ENCODE data around the gene SYNGR3. TPM values are rescaled to one million over a fixed set of nuclear protein-coding genes. Genes with fewer than 3 reads are reported as not detected.
A peak's percentile ranks its signal among the peaks of the same experiment; 100 is the strongest.

SYNGR3 gene
- total RNA-seq, 1 experiment from 2014 or later = 15.2 TPM

- intact Hi-C loops (cut with micrococcal nuclease; ENCODE audit: unreplicated experiment) = no loop called here
Measured at GRCh38 chr16:1980770-1981087, 9.0 kb upstream of the SYNGR3 start.

GRCh38 chr16:1981398-1981836, 8.4 kb upstream of the SYNGR3 start, which contains the start of gene NOXO1:
TSS of gene NOXO1 (minus strand) at chr16:1981469. CDS start at chr16:1981179, 290 bp downstream.
- ChIA-PET POLR2A (interaction anchor here (1.2 kb wide), 1 partner anchor 17 kb away, joined by 5 read pairs; the partner anchor contains the start of gene RPS2), CTCF (interaction anchor here (0.6 kb wide), 1 partner anchor 158 kb away, joined by 13 read pairs; no protein-coding TSS in a partner anchor)
- intact Hi-C loops (cut with micrococcal nuclease; ENCODE audit: unreplicated experiment) = no loop called here
- Histone ChIP-seq H3K4me1 (ENCODE audit: control insufficient read depth, insufficient read depth, low read length) (peaks cover 46% of the 10 kb centered on the region), H3K9me3 (ENCODE audit: control insufficient read depth, insufficient read depth, low read depth, low read length) (no peaks in the 10 kb centered on the region), H3K36me3 (ENCODE audit: control insufficient read depth, insufficient read depth, low read length) (peaks cover 9% of the 10 kb centered on the region; the same call in 1 of the 2 replicates), H3K27ac (ENCODE audit: low read length) (peak within 1 kb of the TSS; percentile 62), H3K27me3 (ENCODE audit: control insufficient read depth, insufficient read depth, low read length) (no peaks in the 10 kb centered on the region), H3K4me3 (ENCODE audit: low read depth in 2 of 2, low read length in 2 of 2) (no peak within 1 kb of the TSS)
- TF ChIP-seq TCF7L2 (IDR thresholded peaks at IDR 0.05; ENCODE audit: low read depth, low read length) = no peak
- no peak for TF ChIP-seq SIN3A (IDR thresholded peaks at IDR 0.05; ENCODE audit: borderline replicate concordance, insufficient read depth, low read depth, low read length)
- BruUV-seq (replicated peaks) = no TSS peak
- ATAC-seq (no peak), DNase-seq (ENCODE audit: low read depth, low spot score) (no peak)
- in situ Hi-C loops (cut with HindIII; ENCODE audit: low pct_unique_long_range_greater_than_20kb, low sequenced_read_pairs) = no loop called here

More at GRCh38 chr16:1980770-1981087, 9.0 kb upstream of the SYNGR3 start:
- DNase-seq (ENCODE audit: low read depth, low spot score) = no peak
- no peak for ATAC-seq
- no peak overlapping the region for H3K4me3 ChIP-seq (ENCODE audit: low read depth in 2 of 2, low read length in 2 of 2)
- peaks cover 45% of the 10 kb centered on the region for H3K4me1 ChIP-seq (ENCODE audit: control insufficient read depth, insufficient read depth, low read length)
- ChIA-PET POLR2A (no interaction called here), CTCF (no interaction called here)
- no peaks in the 10 kb centered on the region for H3K9me3 ChIP-seq (ENCODE audit: control insufficient read depth, insufficient read depth, low read depth, low read length)
- in situ Hi-C loops (cut with HindIII; ENCODE audit: low pct_unique_long_range_greater_than_20kb, low sequenced_read_pairs) = no loop called here
- H3K27me3 ChIP-seq (ENCODE audit: control insufficient read depth, insufficient read depth, low read length) = no peaks in the 10 kb centered on the region
- TF ChIP-seq REST (IDR thresholded peaks at IDR 0.05; ENCODE audit: insufficient read depth in 1 of 2, low read depth in 2 of 2, low read length in 1 of 2) (no peak), POLR2AphosphoS5 (IDR thresholded peaks at IDR 0.05; ENCODE audit: low read depth, low read length) (no peak), TCF7L2 (IDR thresholded peaks at IDR 0.05; ENCODE audit: low read depth, low read length) (no peak), SIN3A (IDR thresholded peaks at IDR 0.05; ENCODE audit: borderline replicate concordance, insufficient read depth, low read depth, low read length) (no peak), CTCF (IDR thresholded peaks at IDR 0.05) (no peak)
- no peak overlapping the region for H3K27ac ChIP-seq (ENCODE audit: low read length)
- no TSS peak for BruUV-seq (replicated peaks)
- peaks cover 9% of the 10 kb centered on the region; the same call in 1 of the 2 replicates for H3K36me3 ChIP-seq (ENCODE audit: control insufficient read depth, insufficient read depth, low read length)

- TF ChIP-seq POLR2AphosphoS5 (IDR thresholded peaks at IDR 0.05; ENCODE audit: low read depth, low read length) = 0 out of 2 replicates have a peak, but pooled peaks have one; percentile 37
- TF ChIP-seq CTCF (IDR thresholded peaks at IDR 0.05) = no peak
- no peak for TF ChIP-seq REST (IDR thresholded peaks at IDR 0.05; ENCODE audit: insufficient read depth in 1 of 2, low read depth in 2 of 2, low read length in 1 of 2)
- TF ChIP-seq SIN3A (IDR thresholded peaks at IDR 0.05; ENCODE audit: borderline replicate concordance, insufficient read depth, low read depth, low read length) = no peak
- 0 out of 2 replicates have a peak, but pooled peaks have one; percentile 20 for TF ChIP-seq TCF7L2 (IDR thresholded peaks at IDR 0.05; ENCODE audit: low read depth, low read length)
- no peaks in the 10 kb centered on the region for H3K27me3 ChIP-seq (ENCODE audit: control insufficient read depth, insufficient read depth, low read length)
- DNase-seq (ENCODE audit: low read depth, low spot score) (no peak), ATAC-seq (peak; percentile 20)
- peaks cover 9% of the 10 kb centered on the region; the same call in 1 of the 2 replicates for H3K36me3 ChIP-seq (ENCODE audit: control insufficient read depth, insufficient read depth, low read length)
- in situ Hi-C loops (cut with HindIII; ENCODE audit: low pct_unique_long_range_greater_than_20kb, low sequenced_read_pairs) (no loop called here), intact Hi-C loops (cut with micrococcal nuclease; ENCODE audit: unreplicated experiment) (no loop called here)
- no peaks in the 10 kb centered on the region for H3K9me3 ChIP-seq (ENCODE audit: control insufficient read depth, insufficient read depth, low read depth, low read length)
- ChIA-PET POLR2A (interaction anchor here (0.5 to 1.2 kb wide), 2 partner anchors 17 to 59 kb away, joined by 4 to 5 read pairs; partner anchors contain the start of gene RPS2), CTCF (no interaction called here)
- no peak overlapping the region for H3K4me3 ChIP-seq (ENCODE audit: low read depth in 2 of 2, low read length in 2 of 2)
- H3K4me1 ChIP-seq (ENCODE audit: control insufficient read depth, insufficient read depth, low read length) = peaks cover 46% of the 10 kb centered on the region
- BruUV-seq (replicated peaks) = no TSS peak
- H3K27ac ChIP-seq (ENCODE audit: low read length) = peak overlapping the region; percentile 62
Measured at GRCh38 chr16:1982013-1982433, 7.7 kb upstream of the SYNGR3 start.
